ENCODE measurements around the gene AFAP1.

Gene AFAP1

DNA sequence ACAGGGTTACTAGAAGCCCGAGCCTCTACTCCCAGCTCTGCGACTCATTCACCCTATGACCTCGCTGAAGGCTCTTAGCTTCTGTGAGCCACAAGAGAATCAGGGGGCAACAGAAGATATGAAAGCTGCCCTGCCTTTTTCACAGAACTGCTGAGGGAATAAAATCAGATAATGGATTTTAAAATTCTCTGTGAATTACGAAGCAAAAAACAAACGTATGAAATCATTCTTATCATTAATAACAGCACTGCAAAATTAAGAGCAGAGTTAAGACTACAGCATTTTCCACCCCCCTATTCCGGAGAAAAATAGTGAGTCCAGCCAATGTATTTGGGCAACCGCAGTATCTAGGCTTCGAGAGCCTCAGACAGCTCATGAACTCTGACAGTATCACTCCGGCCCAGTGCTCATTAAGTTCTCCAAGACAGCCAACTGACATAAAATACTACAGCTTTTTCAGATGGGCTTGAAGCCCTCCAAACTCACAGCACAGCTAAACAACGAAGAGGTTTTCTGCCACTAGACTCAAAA is 33.4 kb downstream of the AFAP1 start:
- Mint-ChIP-seq H3K4me1 (no peaks in the 10 kb centered on the region), H3K27me3 (peaks cover 27 to 52% of the 10 kb centered on the region in 2 donors), H3K4me3 (no peak overlapping the region), H3K9me3 (no peaks in the 10 kb centered on the region), H3K27ac (no peak overlapping the region), H3K36me3 (no peaks in the 10 kb centered on the region)
- ATAC-seq (replicated peaks), result no peak
- no peak for DNase-seq

DNA sequence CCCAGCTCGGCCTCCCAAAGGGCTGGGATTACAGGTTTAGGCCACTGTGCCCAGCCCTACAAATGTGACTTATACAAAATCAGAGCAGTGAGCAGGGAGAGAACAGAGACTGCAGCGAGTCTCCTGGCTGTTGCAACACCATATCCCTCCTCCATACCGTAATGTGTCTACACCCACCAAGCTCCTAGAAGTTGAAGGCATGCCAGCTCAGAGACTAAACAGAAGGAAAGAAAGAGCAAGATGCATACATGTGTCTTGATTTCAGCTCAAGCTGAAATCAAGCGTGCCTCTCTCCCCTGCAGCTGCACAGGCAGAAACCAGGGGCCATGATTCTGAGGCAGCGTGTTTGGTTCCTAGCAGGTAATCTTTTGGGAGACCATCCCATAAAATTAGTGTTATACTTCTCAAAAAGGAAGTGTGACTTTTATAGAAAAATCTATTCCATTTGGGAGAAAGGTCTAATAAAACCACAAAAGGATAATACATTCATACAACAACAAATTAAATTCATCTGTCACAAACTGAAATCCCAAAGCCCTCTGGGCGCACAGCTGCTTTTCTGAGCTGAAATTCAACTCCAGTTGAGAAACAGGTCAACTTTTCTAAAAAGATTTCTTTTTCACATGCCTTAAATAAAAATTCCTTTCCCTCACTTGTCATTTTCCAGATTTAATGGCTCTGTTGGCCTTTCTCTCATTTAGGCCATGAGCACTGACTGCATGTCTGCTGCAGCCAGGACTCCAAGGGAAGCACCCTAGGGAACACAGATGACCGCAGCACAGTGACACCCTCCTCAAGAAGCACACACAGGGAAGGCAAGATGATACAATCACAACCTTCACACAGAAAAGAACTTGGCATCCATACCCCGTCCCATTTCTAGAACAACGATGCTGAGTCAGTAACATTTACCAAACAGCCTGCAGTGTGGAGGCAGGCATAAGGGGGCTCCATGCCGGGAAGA is 34.4 kb downstream of the AFAP1 start:
- Mint-ChIP-seq H3K27me3 (peaks cover 28 to 52% of the 10 kb centered on the region in 2 donors), H3K36me3 (no peaks in the 10 kb centered on the region), H3K4me3 (no peak overlapping the region), H3K4me1 (no peaks in the 10 kb centered on the region), H3K9me3 (no peaks in the 10 kb centered on the region), H3K27ac (no peak overlapping the region)
- no peak for DNase-seq
- ATAC-seq (replicated peaks), result no peak

GRCh38 chr4:7903791-7904516 is 35.7 kb downstream of the AFAP1 start:
- H3K4me3 Mint-ChIP-seq, result no peak overlapping the region
- no peak overlapping the region for H3K27ac Mint-ChIP-seq
- no peak for ATAC-seq (replicated peaks)
- no peaks in the 10 kb centered on the region for H3K4me1 Mint-ChIP-seq
- no peaks in the 10 kb centered on the region for H3K36me3 Mint-ChIP-seq
- no peak for DNase-seq
- H3K27me3 Mint-ChIP-seq, result peaks cover 30 to 49% of the 10 kb centered on the region in 2 donors
- H3K9me3 Mint-ChIP-seq, result no peaks in the 10 kb centered on the region

GRCh38 chr4:7902826-7903225 is 36.8 kb downstream of the AFAP1 start:
- no peak for ATAC-seq (replicated peaks)
- H3K27me3 Mint-ChIP-seq, result peaks cover 36 to 52% of the 10 kb centered on the region in 2 donors
- H3K4me1 Mint-ChIP-seq, result no peaks in the 10 kb centered on the region
- no peak overlapping the region for H3K27ac Mint-ChIP-seq
- no peak for DNase-seq
- H3K4me3 Mint-ChIP-seq, result no peak overlapping the region
- H3K36me3 Mint-ChIP-seq, result no peaks in the 10 kb centered on the region
- H3K9me3 Mint-ChIP-seq, result no peaks in the 10 kb centered on the region

DNA sequence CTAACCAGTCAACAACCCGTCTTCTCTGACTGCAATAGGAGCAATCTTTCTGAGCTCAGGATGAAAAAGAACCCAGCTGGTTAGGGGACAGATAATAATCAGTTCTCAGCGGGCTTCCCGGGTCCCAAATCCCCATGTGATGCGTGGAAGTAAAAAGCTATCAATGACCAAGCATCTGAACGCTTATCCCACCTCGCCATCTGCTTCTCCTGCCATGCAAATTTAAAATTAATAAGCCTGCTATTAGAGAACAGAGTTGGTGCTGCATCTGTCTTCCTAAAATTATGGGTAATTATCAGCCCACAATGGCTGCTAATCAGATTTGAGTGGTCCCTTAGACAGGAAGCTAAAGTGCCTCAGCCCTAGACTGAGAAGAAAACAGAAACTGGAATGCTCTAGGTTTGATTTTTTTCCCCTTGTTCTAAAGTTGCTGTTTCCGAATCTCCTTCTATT is 37.5 kb downstream of the AFAP1 start:
- no peaks in the 10 kb centered on the region for H3K36me3 Mint-ChIP-seq
- ATAC-seq (replicated peaks) (no peak), DNase-seq (no peak)
- H3K27me3 Mint-ChIP-seq, result peaks cover 40 to 56% of the 10 kb centered on the region in 2 donors
- no peak overlapping the region for H3K27ac Mint-ChIP-seq
- no peak overlapping the region for H3K4me3 Mint-ChIP-seq
- no peaks in the 10 kb centered on the region for H3K4me1 Mint-ChIP-seq
- H3K9me3 Mint-ChIP-seq, result no peaks in the 10 kb centered on the region

DNA sequence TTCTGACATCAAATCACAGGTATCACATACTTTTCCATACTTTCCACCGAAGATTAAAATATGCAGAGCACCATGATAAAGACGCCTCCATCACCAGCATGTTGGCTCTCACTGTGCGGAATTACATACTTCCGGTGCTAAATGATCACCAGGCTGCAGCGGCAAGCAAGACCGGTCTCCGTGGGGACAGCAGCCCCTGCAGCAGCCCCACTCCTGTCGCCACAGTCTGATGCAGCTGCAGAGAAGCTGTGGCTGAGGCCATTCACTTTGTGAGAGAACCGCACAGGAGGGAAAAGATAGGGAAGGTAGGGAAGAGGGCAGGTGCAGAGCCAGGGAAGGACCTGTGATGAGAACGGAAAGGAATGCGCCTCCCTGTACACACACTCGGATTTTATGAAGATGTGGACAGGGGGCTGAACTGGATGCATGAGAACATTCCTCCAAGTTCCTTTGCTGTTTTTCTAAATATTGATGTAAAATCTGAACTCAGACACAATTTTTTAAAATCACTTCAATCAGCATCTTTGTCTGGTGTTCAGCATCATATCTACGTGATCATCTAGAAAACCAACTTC is 38.3 kb downstream of the AFAP1 start:
- ATAC-seq (replicated peaks) (no peak), DNase-seq (no peak)
- Mint-ChIP-seq H3K27ac (no peak overlapping the region), H3K9me3 (no peaks in the 10 kb centered on the region), H3K4me1 (no peaks in the 10 kb centered on the region), H3K27me3 (peaks cover 45 to 53% of the 10 kb centered on the region in 2 donors), H3K36me3 (no peaks in the 10 kb centered on the region), H3K4me3 (no peak overlapping the region)

DNA sequence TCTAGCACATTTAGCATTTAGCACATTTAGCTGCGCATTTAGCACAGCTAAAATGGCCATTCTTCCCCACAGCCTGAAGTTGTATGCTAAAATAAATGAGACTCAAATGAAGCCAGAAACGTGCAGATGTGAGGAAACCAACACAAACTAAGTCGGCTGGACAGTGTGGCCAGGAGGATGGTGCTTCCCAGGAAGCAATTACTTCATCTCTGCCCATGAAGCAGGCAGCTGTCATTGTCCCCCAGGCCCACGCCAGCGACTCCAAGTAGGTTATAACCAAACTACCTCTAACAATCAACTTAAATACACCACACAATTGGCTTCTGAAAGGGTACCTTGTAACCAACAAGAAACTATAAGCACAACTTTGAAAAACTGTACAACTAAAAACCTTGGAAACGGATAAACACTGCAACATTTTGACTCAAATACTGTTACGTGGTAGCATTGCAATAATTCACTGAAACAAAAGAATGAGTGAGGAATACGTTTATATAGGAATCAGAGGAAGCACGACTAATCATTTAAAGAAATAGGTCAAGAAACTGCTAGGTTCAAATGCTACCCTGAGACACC is 39.2 kb downstream of the AFAP1 start:
- DNase-seq (no peak), ATAC-seq (replicated peaks) (no peak)
- Mint-ChIP-seq H3K27me3 (peaks cover 39 to 48% of the 10 kb centered on the region in 2 donors), H3K9me3 (no peaks in the 10 kb centered on the region), H3K4me3 (no peak overlapping the region), H3K27ac (no peak overlapping the region), H3K36me3 (no peaks in the 10 kb centered on the region), H3K4me1 (no peaks in the 10 kb centered on the region)

DNA sequence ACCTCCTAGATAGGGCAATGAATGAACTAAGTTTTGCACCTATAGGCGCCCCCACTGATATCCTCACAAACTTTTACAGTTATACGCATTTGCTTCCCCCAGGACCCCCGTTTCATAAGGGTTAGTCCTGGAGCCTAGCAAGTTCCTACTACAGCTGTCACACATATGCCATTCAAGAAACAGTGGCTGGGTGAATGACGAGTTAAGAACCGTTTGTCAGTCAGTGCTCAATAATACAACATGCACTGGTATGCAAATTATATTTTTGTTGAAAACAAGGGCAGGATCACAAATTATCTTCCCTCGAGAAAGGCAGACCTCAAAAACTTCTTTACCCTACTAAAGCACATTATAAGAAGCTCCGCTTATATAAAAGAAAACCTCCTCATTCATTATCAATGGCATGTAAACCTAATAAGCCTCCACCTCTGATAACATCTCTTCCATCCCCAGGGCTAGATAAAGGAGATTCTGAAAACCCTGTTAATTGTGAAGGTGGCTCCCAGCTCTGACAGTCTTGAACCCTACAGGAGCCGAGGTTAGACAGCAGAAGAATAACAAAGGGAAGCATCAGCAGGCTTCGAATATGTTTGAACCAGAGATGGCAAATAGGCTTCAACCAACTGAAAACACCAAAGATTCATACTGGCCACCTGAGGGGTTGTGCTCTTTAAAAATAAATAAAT is 40.3 kb downstream of the AFAP1 start:
- H3K36me3 Mint-ChIP-seq, result no peaks in the 10 kb centered on the region
- H3K4me1 Mint-ChIP-seq, result no peaks in the 10 kb centered on the region
- H3K9me3 Mint-ChIP-seq, result no peaks in the 10 kb centered on the region
- H3K4me3 Mint-ChIP-seq, result no peak overlapping the region
- H3K27ac Mint-ChIP-seq, result no peak overlapping the region
- ATAC-seq (replicated peaks) (no peak), DNase-seq (no peak)
- peaks cover 38 to 39% of the 10 kb centered on the region in 2 donors for H3K27me3 Mint-ChIP-seq

- ATAC-seq (replicated peaks) (no peak), DNase-seq (no peak)
- Mint-ChIP-seq H3K9me3 (no peaks in the 10 kb centered on the region), H3K27me3 (peaks cover 35 to 38% of the 10 kb centered on the region in 2 donors), H3K36me3 (no peaks in the 10 kb centered on the region), H3K4me1 (no peaks in the 10 kb centered on the region), H3K4me3 (no peak overlapping the region), H3K27ac (no peak overlapping the region)
These were observed 41.3 kb downstream of the AFAP1 start for GRCh38 chr4:7898385-7898784.

- no peaks in the 10 kb centered on the region for H3K36me3 Mint-ChIP-seq
- no peak for DNase-seq
- no peak for ATAC-seq (replicated peaks)
- no peaks in the 10 kb centered on the region for H3K9me3 Mint-ChIP-seq
- peaks cover 30 to 35% of the 10 kb centered on the region in 2 donors for H3K27me3 Mint-ChIP-seq
- no peak overlapping the region for H3K27ac Mint-ChIP-seq
- H3K4me3 Mint-ChIP-seq, result no peak overlapping the region
- no peaks in the 10 kb centered on the region for H3K4me1 Mint-ChIP-seq
These were observed 41.9 kb downstream of the AFAP1 start for GRCh38 chr4:7897811-7898210.

DNA sequence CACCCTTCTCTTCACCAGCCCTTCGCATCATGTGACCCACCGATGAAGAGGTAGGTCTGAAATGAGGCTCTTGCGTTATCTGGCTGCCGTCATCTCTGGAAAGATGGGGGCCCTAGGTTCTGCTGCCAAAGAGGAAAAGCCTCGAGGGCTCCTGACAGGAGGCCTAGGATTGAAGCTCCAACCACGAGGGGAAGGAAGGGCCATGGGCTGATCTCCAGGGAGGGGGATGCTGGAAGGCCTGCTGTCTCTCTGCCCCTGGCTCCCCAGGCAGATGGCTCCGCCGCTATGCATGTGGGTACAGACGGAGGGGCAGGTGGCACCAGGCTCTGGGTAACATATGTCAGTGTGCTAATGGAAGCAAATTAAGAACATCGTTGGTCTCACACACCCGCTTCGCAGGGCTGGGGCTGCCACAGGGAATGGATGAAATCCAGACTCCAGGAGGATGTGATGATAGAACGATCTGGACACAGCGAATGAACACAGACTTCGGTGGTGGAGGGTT is 44.9 kb downstream of the AFAP1 start:
- Mint-ChIP-seq H3K27me3 (peaks cover 17 to 22% of the 10 kb centered on the region in 2 donors), H3K4me3 (no peak overlapping the region), H3K27ac (no peak overlapping the region), H3K4me1 (no peaks in the 10 kb centered on the region), H3K9me3 (peaks cover 0 to 2% of the 10 kb centered on the region in 2 donors), H3K36me3 (no peaks in the 10 kb centered on the region)
- DNase-seq (no peak), ATAC-seq (replicated peaks) (no peak)

GRCh38 chr4:7894098-7894676 is 45.5 kb downstream of the AFAP1 start:
- H3K27me3 Mint-ChIP-seq, result peaks cover 17 to 22% of the 10 kb centered on the region in 2 donors
- no peak for ATAC-seq (replicated peaks)
- DNase-seq, result no peak
- H3K4me1 Mint-ChIP-seq, result no peaks in the 10 kb centered on the region
- no peak overlapping the region for H3K4me3 Mint-ChIP-seq
- no peak overlapping the region for H3K27ac Mint-ChIP-seq
- H3K36me3 Mint-ChIP-seq, result no peaks in the 10 kb centered on the region
- H3K9me3 Mint-ChIP-seq, result peaks cover 0 to 2% of the 10 kb centered on the region in 2 donors

GRCh38 chr4:7893539-7893938 is 46.1 kb downstream of the AFAP1 start:
- no peak for ATAC-seq (replicated peaks)
- H3K27ac Mint-ChIP-seq, result no peak overlapping the region
- no peak for DNase-seq
- H3K4me3 Mint-ChIP-seq, result no peak overlapping the region
- H3K4me1 Mint-ChIP-seq, result no peaks in the 10 kb centered on the region
- peaks cover under 1 to 2% of the 10 kb centered on the region in 2 donors for H3K9me3 Mint-ChIP-seq
- H3K36me3 Mint-ChIP-seq, result no peaks in the 10 kb centered on the region
- peaks cover 19 to 20% of the 10 kb centered on the region in 2 donors for H3K27me3 Mint-ChIP-seq

Data from stimulated activated naive B cell treated with anti-CD40 and anti-IgM and Interleukin-4, amounts not matched to agents 10 μg/mL and 1 μg/mL and 100 μg/mL, for 72 hours (primary cell).